GM12873 (cell line): ENCODE data around the gene IFNA14.
A peak's percentile ranks its signal among the peaks of the same experiment; 100 is the strongest.
"Not testable (repeated sequence)": the region's sequence is repeated elsewhere in the genome, so short reads cannot be mapped to it uniquely, and the experiment has no call there.

ENCODE experiments used
- TF ChIP-seq, protein P1 (sequence below): IDR thresholded peaks from 2 replicates; pipeline ENCODE4 v1.5.1; 2012; ENCODE audit warnings: low read depth, mild to moderate bottlenecking, moderate library complexity, low read length, control low read depth; ENCODE audit not compliant: insufficient read depth; ENCODE audit errors: missing control alignments

IFNA14 gene

DNA sequence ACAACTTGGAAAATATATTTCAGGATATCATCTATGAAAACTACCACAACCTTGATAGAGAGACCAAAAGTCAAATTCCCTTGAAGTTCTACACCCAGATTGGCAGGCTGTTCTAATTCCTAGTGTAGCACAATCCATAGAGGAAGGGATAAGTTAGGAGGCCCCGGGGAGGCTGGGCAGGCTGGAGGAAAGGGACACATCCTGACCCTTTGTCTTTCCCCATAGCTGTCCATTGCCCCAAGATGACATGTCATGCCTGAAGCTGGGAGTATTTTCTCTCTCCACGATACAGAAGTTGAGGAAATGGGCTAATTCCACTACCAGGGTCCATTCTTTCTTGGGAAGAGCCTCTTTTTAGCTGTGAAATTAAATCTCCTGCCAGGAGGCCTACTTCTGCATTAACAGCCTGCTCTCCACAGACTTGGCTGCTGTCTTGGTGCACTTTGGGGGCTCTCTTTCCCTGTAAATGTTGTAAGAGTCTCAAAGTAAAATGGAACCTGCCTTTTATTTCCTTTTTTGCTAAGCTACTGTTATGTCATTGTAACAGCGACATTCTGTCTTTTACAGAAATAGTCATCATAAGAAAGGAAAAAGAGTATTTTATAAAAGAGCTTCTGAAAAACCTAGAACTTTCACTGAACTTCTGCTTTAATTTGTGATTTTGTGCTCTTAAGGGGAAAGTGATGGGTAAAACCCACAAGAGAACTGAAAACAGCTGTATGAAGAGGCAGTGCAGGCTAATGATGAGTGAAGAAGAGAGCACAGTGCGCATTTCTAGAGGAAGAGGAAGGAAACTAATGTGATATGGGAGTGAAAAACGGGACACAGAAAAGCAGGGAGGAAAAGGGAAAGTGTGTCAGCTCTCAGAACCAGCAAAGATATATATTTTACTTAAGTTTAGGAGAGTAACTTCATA is 26.1 kb downstream of the IFNA14 start:
- TF ChIP-seq, protein P1, sequence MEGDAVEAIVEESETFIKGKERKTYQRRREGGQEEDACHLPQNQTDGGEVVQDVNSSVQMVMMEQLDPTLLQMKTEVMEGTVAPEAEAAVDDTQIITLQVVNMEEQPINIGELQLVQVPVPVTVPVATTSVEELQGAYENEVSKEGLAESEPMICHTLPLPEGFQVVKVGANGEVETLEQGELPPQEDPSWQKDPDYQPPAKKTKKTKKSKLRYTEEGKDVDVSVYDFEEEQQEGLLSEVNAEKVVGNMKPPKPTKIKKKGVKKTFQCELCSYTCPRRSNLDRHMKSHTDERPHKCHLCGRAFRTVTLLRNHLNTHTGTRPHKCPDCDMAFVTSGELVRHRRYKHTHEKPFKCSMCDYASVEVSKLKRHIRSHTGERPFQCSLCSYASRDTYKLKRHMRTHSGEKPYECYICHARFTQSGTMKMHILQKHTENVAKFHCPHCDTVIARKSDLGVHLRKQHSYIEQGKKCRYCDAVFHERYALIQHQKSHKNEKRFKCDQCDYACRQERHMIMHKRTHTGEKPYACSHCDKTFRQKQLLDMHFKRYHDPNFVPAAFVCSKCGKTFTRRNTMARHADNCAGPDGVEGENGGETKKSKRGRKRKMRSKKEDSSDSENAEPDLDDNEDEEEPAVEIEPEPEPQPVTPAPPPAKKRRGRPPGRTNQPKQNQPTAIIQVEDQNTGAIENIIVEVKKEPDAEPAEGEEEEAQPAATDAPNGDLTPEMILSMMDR, result peak; percentile 64

DNA sequence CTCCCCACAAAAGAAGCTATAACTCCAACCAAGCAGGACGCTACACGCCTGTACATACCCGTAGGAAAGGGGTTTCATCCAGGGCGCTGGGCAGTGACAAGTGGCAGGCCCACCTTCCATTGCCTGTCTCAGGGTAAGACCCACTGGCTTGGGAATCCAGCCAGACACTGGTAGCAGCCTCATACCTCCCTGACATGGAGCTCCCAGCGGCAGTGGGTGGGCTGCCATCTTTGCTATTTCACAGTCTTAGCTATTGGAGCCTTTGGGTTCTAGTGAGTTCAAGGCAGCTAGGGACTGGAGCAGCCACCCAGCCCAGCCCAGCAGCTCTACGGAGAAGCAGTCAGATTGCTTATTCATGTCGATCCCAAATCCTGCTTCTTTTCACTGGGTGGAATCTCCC is 29.5 kb downstream of the IFNA14 start:
- TF ChIP-seq, protein P1, result no peak

DNA sequence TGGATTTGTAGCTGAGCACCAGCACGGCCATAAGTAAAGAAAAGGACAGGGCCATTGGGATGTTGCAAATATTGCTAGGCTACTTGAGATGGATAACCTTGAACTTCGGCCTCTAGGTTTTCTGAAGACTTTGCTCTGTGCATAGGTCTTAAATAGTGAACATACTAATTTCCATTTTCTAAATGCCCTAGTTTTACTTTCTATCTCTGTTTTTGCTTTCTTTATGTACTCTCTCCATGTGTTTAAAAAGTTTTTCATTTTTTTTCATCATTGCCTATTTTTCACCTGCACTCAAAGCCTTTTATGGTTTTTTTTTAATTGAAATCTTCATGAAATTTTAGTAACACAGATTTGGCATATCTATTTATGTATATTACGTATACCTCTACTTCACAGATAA is 32.8 kb downstream of the IFNA14 start, which contains the start of gene IFNA10:
TSS of gene IFNA10 (minus strand) at position 101 of the 400 bp plus-strand sequence. CDS start at position 55, 46 bp downstream.
- TF ChIP-seq, protein P1, result not testable (repeated sequence)

DNA sequence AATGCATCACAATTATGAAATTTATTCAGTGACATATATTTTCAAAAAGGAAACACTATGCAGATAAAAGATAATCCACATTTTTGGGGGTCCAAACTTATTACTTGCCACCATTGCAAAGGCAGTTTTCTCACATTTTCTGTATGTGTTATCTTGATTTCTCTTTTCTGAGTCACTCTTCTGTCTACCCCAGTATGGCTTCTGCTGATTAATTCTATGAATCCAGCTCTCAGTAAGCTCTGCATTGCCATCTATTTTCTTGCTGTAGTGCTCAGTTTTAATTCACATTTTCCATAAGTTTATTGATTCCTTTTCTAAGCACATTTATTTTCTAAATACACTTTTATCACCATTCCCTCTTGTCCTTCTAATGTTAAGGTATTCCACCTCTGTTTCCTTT is 34.6 kb downstream of the IFNA14 start:
- TF ChIP-seq, protein P1, result no peak

DNA sequence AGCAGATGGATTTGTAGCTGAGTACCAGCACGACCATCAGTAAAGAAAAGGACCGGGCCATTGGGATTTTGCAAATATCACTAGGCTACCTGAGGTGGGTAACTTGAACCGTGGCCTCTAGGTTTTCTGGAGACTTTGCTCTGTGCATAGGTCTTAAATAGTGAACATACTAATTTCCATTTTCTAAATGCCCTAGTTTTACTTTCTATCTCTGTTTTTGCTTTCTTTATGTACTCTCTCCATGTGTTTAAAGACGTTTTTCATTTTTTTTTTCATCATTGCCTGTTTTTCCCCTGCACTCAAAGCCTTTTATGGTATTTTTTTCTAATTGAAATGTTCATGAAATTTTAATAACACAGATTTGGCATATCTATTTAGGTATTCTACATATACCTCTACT is 37.7 kb downstream of the IFNA14 start, which contains the start of gene IFNA7:
TSS of gene IFNA7 (minus strand) at position 101 of the 400 bp plus-strand sequence. CDS start at position 61, 40 bp downstream.
- TF ChIP-seq, protein P1, result not testable (repeated sequence)

DNA sequence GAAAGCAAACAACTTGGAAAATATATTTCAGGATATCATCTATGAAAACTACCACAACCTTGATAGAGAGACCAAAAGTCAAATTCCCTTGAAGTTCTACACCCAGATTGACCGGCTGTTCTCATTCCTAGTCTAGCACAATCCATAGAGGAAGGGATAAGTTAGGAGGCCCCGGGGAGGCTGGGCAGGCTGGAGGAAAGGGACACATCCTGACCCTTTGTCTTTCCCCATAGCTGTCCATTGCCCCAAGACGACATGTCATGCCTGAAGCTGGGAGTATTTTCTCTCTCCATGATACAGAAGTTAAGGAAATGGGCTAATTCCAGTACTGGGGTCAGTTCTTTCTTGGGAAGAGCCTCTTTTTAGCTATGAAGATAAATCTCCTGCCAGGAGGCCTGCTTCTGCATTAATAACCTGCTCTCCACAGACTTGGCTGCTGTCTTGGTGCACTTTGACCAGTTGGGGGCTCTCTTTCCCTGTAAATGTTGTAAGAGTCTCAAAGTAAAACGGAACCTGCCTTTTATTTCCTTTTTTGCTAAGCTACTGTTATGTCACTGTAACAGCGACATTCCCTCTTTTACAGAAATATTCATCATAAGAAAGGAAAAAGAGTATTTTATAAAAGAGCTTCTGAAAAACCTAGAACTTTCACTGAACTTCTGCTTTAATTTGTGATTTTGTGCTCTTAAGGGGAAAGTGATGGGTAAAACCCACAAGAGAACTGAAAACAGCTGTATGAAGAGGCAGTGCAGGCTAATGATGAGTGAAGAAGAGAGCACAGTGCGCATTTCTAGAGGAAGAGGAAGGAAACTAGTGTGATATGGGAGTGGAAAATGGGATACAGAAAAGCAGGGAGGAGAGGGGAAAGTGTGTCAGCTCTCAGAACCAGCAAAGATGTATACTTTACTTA is 44.7 kb downstream of the IFNA14 start:
- TF ChIP-seq, protein P1, result peak; percentile 65
